ENCODE data around the gene TUBGCP6.
"Not testable (repeated sequence)": the region's sequence is repeated elsewhere in the genome, so short reads cannot be mapped to it uniquely, and the experiment has no call there.

TUBGCP6 gene

DNA sequence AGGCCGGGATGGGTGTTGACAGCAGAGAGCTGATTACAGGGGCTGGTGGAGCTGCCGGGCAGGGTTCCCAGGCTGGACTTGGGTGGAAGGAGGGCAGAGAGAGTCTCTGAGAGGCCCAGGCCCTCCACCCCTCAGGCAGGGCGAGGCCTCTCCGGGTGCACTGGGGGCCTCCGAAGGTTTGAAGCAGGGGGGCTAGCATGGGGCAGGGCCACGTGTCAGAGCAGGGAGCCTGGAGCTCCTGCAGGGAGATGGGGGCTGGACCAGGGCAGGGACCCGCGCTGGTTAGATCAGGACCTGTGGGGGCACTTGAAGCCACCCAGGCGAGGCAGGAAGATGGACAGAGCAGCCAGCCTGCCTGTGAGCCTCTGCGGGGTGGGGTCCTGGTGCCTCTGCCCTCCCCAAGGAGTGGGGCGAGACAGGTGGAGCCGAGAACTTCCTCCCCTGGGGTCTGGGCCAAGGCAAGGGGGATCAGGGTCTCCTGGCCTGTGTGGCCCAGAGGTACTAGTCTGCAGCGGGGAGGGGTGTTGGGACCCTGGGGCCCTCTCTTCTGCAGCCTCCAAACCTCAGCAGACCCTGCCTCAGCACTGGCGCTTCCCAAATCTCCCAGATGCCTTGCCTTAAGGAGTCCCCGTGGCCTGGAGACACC is 73.4 kb downstream of the TUBGCP6 start:
- TF ChIP-seq, protein P1, sequence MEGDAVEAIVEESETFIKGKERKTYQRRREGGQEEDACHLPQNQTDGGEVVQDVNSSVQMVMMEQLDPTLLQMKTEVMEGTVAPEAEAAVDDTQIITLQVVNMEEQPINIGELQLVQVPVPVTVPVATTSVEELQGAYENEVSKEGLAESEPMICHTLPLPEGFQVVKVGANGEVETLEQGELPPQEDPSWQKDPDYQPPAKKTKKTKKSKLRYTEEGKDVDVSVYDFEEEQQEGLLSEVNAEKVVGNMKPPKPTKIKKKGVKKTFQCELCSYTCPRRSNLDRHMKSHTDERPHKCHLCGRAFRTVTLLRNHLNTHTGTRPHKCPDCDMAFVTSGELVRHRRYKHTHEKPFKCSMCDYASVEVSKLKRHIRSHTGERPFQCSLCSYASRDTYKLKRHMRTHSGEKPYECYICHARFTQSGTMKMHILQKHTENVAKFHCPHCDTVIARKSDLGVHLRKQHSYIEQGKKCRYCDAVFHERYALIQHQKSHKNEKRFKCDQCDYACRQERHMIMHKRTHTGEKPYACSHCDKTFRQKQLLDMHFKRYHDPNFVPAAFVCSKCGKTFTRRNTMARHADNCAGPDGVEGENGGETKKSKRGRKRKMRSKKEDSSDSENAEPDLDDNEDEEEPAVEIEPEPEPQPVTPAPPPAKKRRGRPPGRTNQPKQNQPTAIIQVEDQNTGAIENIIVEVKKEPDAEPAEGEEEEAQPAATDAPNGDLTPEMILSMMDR (IDR thresholded peaks at IDR 0.05; ENCODE audit: low read depth, low read length, missing control alignments), result no peak
- no peak for DNase-seq (ENCODE audit: extremely low read depth, low read depth)
- H3K4me3 ChIP-seq (replicated peaks; ENCODE audit: low read depth, low read length), result no peak overlapping the region

DNA sequence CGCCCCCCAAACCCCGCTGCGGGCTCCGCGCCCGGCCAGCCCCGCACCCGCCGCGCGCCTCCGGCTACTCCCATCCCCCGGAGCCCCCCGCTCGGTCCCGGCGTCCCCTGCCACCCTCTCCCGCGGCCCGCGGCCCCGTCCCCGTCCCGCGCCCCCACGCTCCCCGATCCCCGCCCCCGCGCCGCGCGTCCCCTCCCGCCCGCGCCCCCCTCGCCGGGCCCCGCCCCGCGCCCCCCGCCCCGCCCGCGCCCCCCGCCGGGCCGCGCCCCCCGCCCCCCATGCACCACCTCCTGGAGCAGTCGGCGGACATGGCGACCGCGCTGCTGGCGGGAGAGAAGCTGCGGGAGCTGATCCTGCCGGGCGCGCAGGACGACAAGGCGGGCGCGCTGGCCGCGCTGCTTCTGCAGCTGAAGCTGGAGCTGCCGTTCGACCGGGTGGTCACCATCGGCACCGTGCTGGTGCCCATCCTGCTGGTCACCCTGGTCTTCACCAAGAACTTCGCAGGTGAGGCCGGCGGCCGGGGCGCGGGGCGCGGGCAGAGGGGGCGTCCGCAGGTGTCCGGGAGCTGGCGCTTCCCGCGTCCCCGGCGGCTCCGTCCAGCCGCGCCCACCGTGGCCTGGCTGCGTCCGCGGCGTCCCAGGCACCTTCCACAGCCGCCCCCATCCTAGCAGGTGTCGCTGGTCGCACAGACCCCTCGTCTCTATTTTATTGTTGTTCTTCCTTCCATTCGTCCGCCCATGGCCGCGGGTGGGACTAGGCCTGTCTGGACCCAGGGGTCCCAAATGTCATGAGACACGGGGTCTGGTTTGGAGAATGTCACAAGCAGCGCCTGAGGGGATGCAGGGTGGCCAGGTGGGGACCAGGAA is 74.1 kb downstream of the TUBGCP6 start, which contains the start of gene PANX2:
PANX2 (plus strand) TSS at position 279 of the 866 bp plus-strand sequence; CDS start at position 279, 0 bp downstream.
- TF ChIP-seq, protein P1 (IDR thresholded peaks at IDR 0.05; ENCODE audit: low read depth, low read length, missing control alignments), result no peak
- no peak for DNase-seq (ENCODE audit: extremely low read depth, low read depth)

DNA sequence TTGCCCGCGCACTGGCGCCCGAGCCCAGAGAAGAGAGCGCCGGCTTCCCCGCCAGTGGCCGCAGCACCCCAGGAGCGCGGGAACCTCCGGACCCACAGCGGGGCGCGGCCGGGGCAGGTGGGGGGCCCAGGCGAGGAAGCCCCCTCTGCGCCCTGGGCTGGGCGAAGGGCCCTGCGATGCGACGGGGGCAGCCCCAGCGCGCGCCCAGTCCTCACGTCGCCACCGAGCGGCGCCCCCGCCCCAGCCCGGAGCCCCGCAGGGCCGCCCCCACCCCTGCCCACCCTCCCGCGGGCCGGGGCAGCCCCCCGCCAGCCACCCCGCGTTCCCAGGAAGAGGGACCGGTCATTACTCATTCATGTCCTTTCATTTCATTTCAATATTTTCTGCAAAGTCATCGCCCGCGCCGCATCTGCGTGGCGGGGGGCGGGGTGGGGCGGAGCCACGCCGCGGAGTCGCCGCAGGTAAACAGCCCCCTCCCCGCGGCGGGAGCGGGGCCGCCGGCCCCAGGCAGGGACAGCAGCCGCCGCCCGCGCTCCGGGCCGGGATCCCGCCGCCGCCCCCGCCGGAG is 75.0 kb downstream of the TUBGCP6 start:
- DNase-seq (ENCODE audit: extremely low read depth, low read depth), result no peak
- TF ChIP-seq, protein P1 (IDR thresholded peaks at IDR 0.05; ENCODE audit: low read depth, low read length, missing control alignments), result no peak
- H3K4me3 ChIP-seq (replicated peaks; ENCODE audit: low read depth, low read length), result 0 out of 2 replicates have a peak overlapping the region, but pooled peaks have one; percentile 11

More for the DNA sequence above, 74.1 kb downstream of the TUBGCP6 start, which contains the start of gene PANX2:
- H3K4me3 ChIP-seq (replicated peaks; ENCODE audit: low read depth, low read length), result peak within 1 kb of the TSS; percentile 21; the same call in 1 of the 2 replicates

DNA sequence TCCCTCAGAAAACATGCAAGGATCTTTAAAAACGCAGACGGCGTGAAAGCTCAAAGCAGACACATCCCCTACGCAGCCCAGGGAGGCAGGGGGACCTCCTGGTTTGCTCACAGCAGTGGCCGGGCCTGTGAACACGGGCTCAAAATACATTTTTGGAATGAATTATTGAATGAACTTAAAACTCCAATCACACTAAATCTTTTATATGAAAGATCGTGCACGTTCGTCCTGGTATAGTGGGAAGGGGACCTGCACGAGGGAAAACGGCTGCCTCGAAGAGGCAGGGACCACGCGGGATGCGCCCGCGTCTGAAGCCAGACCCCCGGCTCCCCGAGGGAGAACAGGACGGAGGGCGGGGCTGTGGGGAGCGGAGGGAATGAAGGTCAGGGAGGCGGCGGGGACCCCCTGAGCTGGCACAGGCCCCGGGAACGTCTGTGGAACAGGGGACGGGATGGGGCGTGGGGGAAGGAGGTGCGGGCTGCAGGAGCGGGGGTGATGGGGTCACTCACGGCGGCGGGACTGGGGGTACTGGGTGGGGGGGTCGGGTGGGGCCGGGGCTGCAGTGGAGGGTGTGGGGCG is 75.6 kb downstream of the TUBGCP6 start:
- TF ChIP-seq, protein P1 (IDR thresholded peaks at IDR 0.05; ENCODE audit: low read depth, low read length, missing control alignments), result no peak
- DNase-seq (ENCODE audit: extremely low read depth, low read depth), result no peak
- no peak overlapping the region for H3K4me3 ChIP-seq (replicated peaks; ENCODE audit: low read depth, low read length)

DNA sequence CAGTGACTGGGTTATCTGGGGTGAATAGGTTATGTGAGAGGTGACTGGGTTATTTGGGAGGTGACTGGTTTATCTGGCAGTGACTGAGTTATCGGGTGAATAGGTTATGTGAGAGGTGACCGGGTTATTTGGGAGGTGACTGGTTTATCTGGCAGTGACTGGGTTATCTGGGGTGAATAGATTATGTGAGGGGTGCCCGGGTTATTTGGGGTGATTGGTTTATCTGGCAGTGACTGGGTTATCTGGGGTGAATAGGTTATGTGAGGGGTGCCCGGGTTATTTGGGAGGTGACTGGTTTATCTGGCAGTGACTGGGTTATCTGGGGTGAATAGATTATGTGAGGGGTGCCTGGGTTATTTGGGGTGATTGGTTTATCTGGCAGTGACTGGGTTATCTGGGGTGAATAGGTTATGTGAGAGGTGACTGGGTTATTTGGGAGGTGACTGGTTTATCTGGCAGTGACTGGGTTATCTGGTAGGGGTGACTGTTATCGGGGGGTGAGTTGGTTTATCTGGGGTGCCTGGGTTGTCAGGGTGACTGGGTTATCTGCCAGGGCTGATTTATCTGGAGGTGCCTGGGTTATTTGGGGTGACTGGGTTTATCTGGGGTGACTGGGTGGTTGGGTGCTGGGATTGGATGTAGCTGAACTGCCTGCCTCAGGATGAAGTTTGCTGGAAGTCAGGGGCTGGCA is 76.2 kb downstream of the TUBGCP6 start:
- not testable (repeated sequence) for DNase-seq (ENCODE audit: extremely low read depth, low read depth); H3K4me3 ChIP-seq (replicated peaks; ENCODE audit: low read depth, low read length)

DNA sequence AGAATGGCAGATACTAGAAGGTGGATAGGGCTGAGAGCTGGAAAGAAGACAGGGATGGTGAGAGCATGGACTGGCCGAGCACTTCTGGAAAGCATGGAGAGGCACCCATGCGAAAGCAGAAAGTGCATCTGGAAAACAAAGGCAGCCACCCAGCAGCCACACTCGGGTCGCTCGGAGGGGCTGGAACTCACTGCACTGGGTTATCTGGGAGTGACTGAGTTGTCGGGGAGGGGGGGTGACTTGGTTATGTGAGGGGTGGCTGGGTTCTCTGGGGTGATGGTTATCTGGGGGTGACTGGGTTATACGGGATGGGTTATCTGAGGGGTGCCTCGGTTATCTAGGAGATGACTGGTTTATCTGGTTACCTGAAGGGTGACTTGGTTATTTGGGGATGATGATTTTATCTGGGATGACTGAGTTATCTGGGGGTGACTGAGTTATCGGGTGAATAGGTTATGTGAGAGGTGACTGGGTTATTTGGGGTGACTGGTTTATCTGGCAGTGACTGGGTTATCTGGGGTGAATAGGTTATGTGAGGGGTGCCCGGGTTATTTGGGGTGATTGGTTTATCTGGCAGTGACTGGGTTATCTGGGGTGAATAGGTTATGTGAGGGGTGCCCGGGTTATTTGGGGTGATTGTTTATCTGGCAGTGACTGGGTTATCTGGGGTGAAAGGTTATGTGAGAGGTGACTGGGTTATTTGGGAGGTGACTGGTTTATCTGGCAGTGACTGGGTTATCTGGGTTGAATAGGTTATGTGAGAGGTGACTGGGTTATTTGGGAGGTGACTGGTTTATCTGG is 76.9 kb downstream of the TUBGCP6 start:
- DNase-seq (ENCODE audit: extremely low read depth, low read depth), result no peak
- H3K4me3 ChIP-seq (replicated peaks; ENCODE audit: low read depth, low read length), result no peak overlapping the region
- TF ChIP-seq, protein P1 (IDR thresholded peaks at IDR 0.05; ENCODE audit: low read depth, low read length, missing control alignments), result no peak

All from HFF-Myc (cell line).